Measurements from ENCODE around the gene TGIF1.

The TGIF1 gene

GRCh38 chr18:3450012-3450798, at the start of gene TGIF1:
TGIF1 (plus strand) TSS chr18:3450172; CDS start chr18:3450490, 318 bp downstream.
- H3K4me1 ChIP-seq = peaks cover 20% of the 10 kb centered on the region
- peak within 1 kb of the TSS; percentile 95 for H3K4me2 ChIP-seq (ENCODE audit: low read length)
- H3K4me3 ChIP-seq (ENCODE audit: low read depth, low read length) = peak within 1 kb of the TSS; percentile 98
- peak within 1 kb of the TSS; percentile 56 for H3K9ac ChIP-seq
- no peaks in the 10 kb centered on the region for H3K36me3 ChIP-seq (ENCODE audit: control insufficient read depth, insufficient read depth, low read length)
- no peaks in the 10 kb centered on the region for H3K9me3 ChIP-seq (ENCODE audit: control insufficient read depth, low read length)
- H3K27me3 ChIP-seq (ENCODE audit: control insufficient read depth, insufficient read depth, low read length) = no peaks in the 10 kb centered on the region
- no peak for TF ChIP-seq CTCF (IDR thresholded peaks at IDR 0.05)
- peaks cover 3% of the 10 kb centered on the region for H3K79me2 ChIP-seq
- H3K27ac ChIP-seq = peak within 1 kb of the TSS; percentile 99
- peak within 1 kb of the TSS; percentile 100 for H2AFZ ChIP-seq

- Histone ChIP-seq H3K4me3 (ENCODE audit: low read depth, low read length) (no peak overlapping the region), H3K79me2 (no peaks in the 10 kb centered on the region), H3K4me2 (ENCODE audit: low read length) (no peak overlapping the region), H3K4me1 (peaks cover 8% of the 10 kb centered on the region), H3K9ac (no peak overlapping the region), H3K36me3 (ENCODE audit: control insufficient read depth, insufficient read depth, low read length) (no peaks in the 10 kb centered on the region), H3K27ac (no peak overlapping the region), H3K27me3 (ENCODE audit: control insufficient read depth, insufficient read depth, low read length) (no peaks in the 10 kb centered on the region), H2AFZ (no peak overlapping the region), H3K9me3 (ENCODE audit: control insufficient read depth, low read length) (no peaks in the 10 kb centered on the region)
- no peak for TF ChIP-seq CTCF (IDR thresholded peaks at IDR 0.05)
These were observed 49.2 kb upstream of the TGIF1 start for GRCh38 chr18:3400567-3401296.

GRCh38 chr18:3401669-3402620, 48.0 kb upstream of the TGIF1 start:
- H3K9me3 ChIP-seq (ENCODE audit: control insufficient read depth, low read length) = no peaks in the 10 kb centered on the region
- H2AFZ ChIP-seq = no peak overlapping the region
- no peaks in the 10 kb centered on the region for H3K36me3 ChIP-seq (ENCODE audit: control insufficient read depth, insufficient read depth, low read length)
- H3K27me3 ChIP-seq (ENCODE audit: control insufficient read depth, insufficient read depth, low read length) = no peaks in the 10 kb centered on the region
- H3K9ac ChIP-seq = no peak overlapping the region
- no peaks in the 10 kb centered on the region for H3K79me2 ChIP-seq
- peaks cover 3% of the 10 kb centered on the region for H3K4me1 ChIP-seq
- H3K4me2 ChIP-seq (ENCODE audit: low read length) = no peak overlapping the region
- no peak for TF ChIP-seq CTCF (IDR thresholded peaks at IDR 0.05)
- no peak overlapping the region for H3K27ac ChIP-seq
- H3K4me3 ChIP-seq (ENCODE audit: low read depth, low read length) = no peak overlapping the region

GRCh38 chr18:3402982-3403451, 47.0 kb upstream of the TGIF1 start:
- no peaks in the 10 kb centered on the region for H3K36me3 ChIP-seq (ENCODE audit: control insufficient read depth, insufficient read depth, low read length)

More at GRCh38 chr18:3402982-3403451, 47.0 kb upstream of the TGIF1 start:
- no peak overlapping the region for H3K9ac ChIP-seq
- H3K4me3 ChIP-seq (ENCODE audit: low read depth, low read length) = no peak overlapping the region
- no peak overlapping the region for H2AFZ ChIP-seq
- TF ChIP-seq CTCF (IDR thresholded peaks at IDR 0.05) = no peak
- H3K27me3 ChIP-seq (ENCODE audit: control insufficient read depth, insufficient read depth, low read length) = no peaks in the 10 kb centered on the region
- H3K4me2 ChIP-seq (ENCODE audit: low read length) = no peak overlapping the region
- no peaks in the 10 kb centered on the region for H3K79me2 ChIP-seq
- no peak overlapping the region for H3K27ac ChIP-seq
- no peaks in the 10 kb centered on the region for H3K9me3 ChIP-seq (ENCODE audit: control insufficient read depth, low read length)
- H3K4me1 ChIP-seq = no peaks in the 10 kb centered on the region

Measured in parathyroid adenoma (tissue), 2 donors.